SKM-1 (cell line): ENCODE data around the gene PGRMC2.

ENCODE experiments used
- DNase-seq: peaks from one replicate; lab custom pipeline; 2025; ENCODE audit not compliant: unreplicated experiment; lab: John Stamatoyannopoulos, UW

The PGRMC2 gene, protein sequence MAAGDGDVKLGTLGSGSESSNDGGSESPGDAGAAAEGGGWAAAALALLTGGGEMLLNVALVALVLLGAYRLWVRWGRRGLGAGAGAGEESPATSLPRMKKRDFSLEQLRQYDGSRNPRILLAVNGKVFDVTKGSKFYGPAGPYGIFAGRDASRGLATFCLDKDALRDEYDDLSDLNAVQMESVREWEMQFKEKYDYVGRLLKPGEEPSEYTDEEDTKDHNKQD

DNA sequence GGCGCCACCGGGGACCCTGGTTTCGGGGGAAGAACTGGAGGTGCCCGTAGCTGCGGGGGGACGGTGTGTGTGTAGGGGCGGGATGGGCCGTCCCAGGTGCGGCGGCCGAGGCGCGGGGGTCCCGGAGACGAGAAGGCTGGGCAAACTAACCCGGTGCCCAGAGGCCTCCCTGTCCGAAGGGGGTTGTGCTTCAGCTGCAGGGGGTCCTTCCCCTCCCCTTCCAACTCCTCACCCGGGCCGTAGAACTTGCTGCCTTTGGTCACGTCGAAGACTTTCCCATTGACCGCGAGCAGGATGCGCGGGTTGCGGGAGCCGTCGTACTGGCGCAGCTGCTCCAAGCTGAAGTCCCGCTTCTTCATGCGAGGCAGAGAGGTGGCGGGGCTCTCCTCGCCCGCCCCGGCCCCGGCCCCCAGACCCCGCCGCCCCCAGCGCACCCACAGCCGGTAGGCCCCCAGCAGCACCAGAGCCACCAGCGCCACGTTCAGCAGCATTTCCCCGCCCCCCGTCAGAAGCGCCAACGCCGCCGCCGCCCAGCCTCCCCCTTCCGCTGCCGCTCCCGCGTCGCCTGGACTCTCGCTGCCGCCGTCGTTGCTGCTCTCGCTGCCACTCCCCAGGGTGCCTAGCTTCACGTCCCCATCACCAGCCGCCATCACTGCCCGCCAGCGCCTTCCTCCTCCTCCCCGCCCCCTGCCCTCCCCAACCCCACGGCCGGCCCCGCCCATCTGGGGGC lies at the start of gene PGRMC2:
Gene PGRMC2 (minus strand): TSS at position 673 of the 730 bp plus-strand sequence. CDS start 23 bp downstream, at position 650.
- DNase-seq, result no peak

DNA sequence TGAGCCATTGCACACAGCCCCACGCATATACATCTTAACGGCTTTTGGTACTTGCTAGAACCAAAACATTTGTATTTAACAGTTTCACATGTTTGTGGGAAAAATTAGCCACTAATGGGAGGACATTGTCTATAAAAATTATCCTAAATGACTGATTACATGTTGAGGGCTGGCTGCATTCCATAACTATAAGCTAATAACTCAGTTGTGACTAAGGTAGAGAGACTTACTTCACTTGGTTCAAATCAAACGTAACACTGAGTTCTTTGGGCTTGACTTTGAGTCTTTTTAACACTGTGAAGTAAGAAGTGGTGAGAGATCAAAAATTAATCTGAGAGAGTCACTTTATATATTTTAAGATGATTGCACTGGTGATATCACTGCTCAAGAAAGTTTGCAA lies 47.9 kb upstream of the PGRMC2 start:
- DNase-seq, result no peak

DNA sequence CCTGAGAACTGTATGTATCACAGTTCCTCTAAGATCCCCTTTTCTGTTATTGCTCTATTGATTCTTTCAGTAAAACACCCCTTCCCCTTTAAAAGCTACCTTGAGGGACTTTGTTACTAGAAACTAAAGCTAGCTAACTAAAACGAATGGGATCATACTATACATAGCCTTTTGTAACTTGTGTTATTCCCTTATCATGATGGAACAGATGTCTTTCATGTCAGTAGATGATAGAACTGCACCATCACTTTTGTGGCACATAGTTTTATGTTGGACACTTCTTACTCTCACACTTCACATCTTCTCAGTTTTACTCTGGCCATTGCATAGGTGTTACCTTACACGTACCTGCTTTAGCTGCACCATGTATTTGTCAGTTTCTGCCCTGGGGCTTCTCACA lies 46.6 kb upstream of the PGRMC2 start:
- no peak for DNase-seq

DNA sequence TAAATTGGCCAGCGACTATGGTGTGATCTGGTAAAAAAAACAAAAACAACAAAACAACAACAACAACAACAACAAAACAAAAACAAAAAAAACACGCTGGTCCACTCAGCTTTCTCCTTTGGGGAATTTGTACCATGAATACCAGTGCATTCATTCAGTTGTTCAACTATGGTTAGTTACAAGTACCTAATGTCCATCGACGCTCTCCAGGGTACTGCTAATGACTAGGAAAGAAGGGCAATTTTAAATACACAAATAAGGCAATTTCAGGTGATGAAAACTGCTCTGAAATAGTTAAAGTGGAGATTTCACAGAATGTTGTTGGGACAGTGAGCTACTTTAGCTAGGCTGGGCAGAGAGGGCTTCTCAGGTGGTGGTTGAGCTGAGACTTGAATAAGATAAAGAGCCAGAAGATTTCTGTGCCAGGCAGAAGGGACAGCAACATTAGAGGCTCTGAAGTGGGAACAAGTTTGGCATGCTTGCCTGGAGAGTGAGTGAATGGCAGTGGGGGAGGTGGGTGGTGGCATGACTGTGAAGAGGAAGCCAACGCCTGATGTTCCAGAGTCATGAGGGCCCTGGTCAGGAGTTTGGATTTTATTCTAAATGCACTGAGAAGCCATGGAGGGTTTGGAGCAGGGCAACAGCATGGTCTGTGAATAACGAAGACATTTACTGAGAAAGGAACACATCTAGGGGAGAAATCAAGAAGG lies 45.9 kb upstream of the PGRMC2 start:
- DNase-seq, result no peak

DNA sequence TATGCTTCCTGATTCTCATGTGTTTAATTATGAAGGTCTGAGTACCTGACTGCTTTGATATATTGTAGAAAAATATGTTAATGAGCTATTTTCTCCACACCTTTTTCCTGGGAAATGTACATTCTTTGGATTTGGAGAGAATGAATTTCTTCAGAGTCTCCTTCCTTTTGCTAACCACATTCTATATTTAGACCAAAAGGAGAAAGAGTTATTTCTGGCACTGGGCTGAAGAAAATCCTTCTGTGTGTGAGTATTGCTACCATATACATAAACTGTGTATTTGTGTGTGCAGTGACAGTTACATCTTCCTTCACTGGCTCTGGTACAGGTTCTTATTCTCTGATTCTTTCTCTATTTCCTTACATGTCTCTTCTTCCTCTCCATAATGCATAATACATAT lies 44.5 kb upstream of the PGRMC2 start:
- DNase-seq, result no peak

DNA sequence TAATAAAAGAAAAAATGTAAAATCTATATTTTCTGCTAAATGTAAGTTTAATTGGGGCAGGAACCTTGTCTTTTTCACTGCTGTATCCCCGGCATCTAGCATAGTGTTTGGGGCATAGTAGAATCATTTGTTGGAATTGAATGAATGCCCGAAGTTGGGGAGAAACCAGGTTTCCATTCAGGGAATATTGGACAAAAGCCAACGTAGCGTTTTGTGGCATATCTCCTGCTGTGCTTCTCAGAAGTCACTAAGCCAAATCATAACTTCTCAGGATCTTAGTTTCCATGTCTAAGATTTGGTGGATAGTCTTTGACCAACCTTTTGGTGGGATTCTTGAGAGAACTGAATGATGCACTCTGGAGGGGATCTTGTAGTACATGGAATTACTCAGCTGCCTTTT lies 42.0 kb upstream of the PGRMC2 start:
- DNase-seq, result no peak

DNA sequence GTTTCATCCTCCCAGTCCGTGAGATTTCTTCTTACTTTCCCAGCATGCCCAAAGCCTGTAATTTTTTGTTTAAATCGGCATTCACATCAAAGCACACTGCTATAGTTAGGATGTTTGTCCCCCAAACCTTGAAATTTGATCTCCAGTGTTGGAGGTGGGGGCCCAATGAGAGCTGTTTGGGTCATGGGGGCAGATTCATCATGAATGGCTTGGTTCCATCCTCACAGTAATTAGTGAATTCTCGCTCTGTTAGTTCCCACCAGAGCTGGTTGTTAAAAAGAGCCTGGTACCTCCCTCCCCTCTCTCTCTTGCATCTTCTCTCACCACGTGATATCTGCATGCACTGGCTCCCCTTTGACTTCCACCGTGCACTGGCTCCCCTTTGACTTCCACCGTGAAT lies 40.5 kb upstream of the PGRMC2 start:
- no peak for DNase-seq

DNA sequence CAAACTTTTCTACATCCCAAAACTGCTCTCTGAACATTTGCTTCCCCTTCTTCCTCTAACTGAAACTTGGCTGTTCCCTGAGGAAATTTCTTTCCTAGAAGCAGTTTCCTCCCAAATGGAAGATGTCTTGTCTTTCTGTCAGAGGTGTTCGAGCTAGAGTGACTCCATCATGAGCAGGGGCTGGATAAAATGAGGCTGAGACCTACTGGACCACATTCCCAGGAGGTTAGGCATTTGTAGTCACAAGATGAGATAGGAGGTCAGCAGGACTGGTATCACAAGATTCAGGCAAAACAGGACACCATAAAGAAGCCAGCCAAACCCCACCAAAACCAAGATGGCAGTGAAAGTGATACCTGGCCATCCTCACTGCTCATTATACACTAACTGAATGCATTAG lies 35.8 kb upstream of the PGRMC2 start:
- no peak for DNase-seq

DNA sequence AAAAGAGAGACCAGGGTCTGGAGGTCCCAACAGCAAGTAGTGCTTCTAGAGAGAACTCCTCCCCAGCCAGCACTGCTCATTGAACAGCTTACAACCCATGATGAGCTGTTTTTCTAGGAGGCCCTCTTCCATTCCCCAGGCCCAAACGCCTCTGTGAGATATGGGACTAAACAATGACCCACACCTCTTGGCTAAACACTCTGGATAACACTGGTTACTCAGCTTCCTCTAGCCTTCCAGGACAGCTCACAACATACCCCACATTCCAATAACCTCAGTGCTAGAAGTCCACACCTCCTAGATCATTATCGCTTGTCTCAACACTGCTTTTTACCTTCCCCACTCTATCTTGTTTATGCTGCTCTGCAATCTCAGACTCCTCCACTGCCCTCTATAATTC lies 35.4 kb upstream of the PGRMC2 start:
- DNase-seq, result no peak

DNA sequence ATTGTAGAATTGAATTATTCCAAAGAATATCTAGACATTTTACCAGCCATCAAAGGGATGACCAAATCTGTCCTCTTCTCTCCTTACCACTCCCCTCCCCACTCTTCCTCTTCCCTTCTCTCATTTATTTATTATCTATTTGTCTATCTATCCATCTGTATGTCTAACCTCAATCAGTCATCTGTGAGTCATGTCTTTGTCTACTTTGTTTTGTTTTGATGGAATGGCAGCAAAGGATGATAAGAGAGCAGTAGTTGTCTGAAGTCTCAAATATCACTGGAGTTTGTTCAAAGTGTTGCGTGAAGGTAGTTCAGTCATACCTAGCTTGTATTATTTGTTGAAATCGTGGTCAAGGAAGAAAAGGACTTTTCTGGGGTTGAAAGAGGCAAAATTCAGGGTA lies 34.7 kb upstream of the PGRMC2 start:
- DNase-seq, result no peak

DNA sequence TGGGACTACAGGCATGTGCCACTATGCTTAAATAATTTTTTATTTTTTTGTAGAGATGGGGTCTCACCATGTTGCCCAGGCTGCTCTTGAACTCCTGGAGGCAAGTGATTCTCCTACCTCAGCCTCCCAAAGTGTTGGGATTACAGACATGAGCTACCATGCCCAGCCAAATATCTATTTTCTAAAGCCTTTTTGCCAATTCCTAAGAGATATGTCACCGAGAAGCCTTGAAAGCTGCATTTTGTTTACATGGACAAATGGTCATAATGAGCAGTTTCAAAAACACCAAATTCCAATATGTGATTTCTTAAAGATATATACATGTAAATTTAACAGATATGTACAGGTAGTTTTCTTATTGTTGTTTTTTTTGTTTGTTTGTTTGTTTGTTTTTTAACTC lies 33.0 kb upstream of the PGRMC2 start:
- no peak for DNase-seq

DNA sequence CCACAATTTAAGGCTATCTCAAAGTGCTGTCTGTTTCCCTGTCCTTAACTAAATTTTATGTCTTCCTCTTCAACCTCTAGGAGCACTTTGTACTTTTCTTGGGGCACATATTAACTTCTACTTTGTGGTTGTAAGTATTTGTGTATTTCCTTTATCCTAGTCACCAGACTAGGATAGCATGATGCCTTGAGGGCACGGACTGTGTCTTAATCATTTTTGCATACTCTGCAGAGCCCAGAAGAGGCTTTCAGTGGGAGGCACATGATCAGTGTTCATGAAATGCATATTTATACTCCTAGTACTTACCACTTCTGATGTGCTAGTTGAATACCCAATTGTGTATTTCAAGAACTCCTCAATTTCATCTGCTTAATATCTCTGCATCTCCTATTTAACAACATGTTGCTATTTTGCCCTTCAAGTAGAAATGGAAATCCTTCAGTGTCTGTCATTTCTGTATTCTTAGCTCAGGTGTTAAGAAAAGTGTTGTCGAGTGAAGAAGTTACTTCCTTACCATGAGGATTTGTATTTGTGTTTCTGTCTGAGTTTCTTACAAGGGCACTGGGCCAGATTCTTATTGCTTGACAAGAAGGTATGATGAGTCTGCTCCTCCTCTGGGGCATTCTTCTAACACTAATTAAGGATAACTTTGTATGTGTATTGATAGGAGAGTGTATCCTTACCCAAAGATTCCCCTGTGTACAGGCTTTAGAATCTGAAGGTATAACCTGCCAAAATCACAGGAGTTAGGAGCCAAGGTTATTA lies 28.3 kb upstream of the PGRMC2 start:
- no peak for DNase-seq

DNA sequence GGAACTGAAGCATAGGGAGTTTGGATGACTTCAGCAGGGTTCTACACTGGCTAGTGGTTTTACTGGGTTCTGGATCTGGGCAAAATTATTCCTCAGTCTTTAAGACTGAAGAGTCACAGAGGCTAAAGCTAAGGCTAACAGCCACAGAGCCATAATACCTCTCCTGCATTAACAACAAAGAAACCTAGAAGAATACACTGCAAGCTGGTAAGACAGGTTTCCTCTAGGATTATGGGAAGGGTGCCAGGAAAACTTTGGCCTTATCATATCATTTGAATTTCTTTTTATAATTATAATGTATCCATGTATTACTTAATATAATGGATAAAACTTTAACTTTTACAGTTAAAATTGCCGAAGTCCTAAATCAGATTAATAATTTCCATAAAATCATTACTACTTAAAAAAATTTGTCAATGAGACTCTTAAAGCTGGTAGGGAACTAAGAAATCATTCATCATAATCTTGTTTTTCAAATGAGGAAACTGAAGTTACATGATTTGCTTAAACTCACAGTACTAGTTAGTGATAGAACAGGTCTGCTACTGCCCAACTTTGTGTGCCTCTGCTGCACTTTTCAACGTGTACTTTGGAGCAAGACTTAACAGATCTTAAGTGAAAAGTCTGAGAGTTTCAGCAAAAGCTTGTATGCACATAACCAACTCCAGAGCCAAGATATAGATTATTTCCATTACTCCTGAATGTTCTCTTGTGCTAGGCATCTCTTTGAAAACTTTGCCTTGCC lies 24.2 kb upstream of the PGRMC2 start:
- DNase-seq, result no peak

DNA sequence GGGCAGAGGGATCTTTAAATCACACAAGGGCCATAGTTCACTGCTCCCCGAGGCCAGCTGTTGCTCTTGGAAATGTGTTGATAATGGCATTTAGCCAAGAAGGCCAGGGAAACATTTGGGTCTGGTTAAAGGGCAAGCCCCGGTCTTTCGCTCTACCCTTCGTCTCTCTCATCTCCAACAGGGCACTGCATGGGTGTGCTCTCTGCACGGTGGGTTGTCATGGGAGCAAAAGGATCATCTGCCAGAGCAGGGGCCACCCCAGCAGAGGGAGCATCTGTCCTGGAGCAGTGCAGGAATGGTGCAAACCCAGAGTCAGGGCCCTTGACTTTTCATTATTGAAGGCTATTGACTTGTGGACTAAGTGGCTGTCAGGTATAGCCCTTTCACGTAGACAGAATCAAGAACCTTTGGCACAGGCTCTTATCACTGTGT lies 22.7 kb upstream of the PGRMC2 start:
- DNase-seq, result no peak

DNA sequence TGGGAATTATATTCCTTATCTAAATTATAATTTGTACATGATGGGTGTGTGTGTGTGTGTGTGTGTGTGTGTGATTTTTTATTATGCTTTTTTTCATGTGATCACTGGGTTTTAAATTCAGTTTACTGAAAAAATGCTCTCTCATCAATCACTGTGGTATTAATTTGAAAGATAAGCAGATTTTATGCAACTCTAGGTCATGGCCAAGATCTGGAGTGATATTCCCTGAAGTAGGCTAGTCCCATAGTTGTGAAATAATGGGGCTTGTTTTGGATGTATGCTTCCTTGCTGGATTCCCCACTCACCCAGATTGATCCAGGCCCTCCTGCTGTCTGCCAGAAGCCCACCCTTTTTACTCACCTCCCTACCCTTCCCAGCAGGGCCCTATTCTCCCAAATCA lies 22.0 kb upstream of the PGRMC2 start:
- no peak for DNase-seq

DNA sequence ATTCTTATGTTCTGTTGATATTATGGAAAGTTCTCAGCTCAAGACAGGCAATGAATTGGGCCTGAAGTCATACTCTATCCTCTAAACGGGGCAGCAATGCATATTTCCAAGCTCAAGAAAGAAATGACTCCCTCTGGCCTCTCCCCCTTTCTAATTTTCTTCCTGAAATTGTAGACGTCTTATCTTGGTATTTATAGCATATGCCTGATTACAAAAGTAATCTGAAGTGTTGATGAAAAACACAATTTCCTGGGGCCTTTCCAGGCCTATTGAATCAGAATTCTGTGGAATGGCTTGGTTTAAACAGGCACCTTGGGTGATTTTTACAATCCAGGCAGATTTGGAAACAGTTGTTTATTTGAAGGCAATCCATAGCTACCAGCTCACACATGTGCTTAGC lies 21.4 kb upstream of the PGRMC2 start:
- DNase-seq, result no peak

DNA sequence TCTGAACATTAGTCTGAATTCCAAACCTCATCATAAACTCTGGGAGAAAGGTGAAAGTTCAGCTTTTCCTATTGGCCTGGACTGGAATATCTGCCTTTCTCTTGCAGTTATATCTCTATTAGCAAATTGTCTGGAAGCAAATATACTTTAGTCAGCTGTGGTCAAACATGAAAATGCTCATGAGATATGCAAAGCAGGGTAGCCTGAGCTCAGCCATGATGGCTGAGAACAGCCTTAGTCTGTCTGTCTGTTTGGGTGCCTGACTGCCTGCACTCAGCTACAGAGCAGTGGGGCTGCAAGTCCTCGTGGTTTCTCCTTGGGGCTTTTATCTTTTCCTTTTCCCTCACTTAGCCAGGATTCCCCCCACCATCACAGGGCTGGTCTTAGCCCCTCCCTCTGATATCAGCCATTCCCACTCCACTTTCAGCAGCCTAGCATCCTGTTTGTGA lies 19.5 kb upstream of the PGRMC2 start:
- DNase-seq, result no peak

DNA sequence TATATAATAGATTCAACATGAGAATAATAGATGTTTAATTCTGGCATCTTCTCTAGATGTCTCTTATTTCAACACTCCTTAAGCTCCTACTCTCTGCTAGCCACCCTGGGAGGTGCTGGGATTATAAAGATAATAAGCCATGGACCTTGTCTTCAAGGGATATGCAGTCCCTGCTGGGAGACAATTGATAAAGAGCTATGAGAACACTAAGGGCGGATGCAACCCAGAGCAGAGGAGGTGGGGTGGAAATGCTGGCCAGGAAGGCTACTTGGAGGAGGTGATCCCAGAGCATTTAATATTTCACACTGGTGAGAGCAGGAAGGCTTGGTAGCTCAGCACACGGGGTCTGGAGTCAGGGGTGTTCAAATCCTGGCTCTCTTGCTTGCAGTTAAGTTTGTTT lies 18.3 kb upstream of the PGRMC2 start:
- DNase-seq, result no peak

DNA sequence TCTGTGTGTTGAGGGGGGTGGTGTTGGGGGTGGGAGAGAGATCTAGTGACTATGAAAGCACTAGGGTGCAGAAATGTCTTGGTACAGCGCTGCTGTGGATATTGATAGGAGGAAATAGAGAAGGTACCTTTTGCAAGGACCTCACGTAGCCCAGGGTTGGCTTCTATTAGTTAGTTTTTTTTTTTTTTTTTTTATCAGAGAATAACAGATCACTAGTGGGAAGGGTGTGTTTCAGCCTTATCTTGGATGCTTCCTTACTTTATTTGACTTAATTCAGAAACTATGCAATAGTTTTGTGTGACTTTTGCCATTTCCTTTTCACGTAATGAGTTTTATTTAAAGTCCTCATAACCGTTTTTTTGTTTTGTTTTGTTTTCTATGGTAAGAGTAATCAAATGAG lies 16.4 kb upstream of the PGRMC2 start:
- no peak for DNase-seq

DNA sequence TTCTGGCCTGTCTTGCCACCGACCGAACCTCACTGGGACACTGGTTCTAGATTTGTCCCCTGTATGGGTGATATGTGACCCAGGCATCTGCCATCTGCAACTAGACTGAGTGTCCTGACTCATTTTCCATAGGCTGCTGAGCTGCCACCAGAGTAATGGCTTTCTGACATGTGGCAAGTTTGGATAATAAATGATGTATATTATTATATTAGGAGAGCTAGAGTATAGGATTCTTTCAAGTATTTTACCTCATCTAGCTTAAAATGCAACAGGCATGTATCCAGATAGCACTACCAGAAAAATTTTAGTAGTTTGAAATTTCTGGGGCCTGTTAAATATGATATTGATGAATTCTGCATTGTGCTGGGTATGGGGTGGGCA lies 15.8 kb upstream of the PGRMC2 start:
- no peak for DNase-seq

DNA sequence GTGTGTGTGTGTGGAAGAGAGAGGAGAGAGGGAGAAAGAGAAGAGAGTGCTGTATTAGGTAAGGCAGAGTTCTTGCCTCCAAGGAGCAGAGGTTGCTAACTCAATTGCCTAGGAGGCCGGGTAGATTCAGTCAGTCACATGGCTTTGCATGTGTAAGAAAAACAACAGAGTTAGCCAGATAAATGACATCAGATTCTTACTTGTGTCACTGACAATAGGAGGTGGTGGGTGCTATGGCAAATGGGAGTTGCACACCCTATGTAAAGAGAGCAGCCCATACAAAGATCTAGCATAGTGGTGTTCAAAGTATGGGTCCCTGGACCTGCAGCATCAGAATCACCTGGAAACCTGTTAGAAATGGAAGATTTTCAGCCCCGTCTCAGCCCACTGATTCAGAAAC lies 14.4 kb upstream of the PGRMC2 start:
- no peak for DNase-seq
